ENCODE data around the gene PLTP. TPM values are rescaled to one million over a fixed set of nuclear protein-coding genes. Genes with fewer than 3 reads are reported as not detected.

The PLTP gene
- total RNA-seq, 4 donors from 2014 or later = 215 to 1,101 (median 301) TPM

DNA sequence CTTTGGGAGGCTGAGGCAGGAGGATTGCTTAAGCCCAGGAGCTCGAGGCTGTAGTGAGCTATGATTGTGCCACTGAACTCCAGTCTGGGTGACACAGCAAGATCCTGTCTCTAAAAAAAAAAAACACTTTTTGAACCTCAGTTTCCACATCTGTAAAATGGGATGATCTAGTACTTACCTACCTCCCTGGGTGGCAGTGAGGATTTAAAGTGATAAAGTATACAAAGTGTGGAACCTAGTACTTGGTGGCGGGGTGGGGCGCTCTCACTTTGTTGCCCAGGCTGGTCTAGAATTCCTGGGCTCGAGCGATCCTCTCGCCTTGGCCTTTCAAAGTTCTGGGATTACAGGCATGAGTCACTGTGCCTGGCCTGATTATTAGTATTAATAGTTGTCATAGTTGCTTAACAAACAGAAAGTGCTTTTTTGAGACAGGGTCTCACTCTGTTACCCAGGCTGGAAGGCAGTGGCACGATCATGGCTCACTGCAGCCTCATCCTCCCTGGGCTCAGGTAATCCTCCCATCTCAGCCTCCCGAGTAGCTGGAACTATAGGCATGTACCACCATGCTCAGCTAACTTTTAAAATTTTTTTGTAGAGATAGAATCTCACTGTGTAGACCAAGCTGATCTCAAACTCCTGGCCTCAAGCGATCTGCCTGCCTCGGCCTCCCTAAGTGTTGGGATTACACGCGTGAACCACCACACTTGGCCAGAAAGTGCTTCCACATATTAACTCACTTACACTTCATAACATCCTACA is 7.0 kb upstream of the PLTP start:
- ATAC-seq (ENCODE audit: low FRiP score) (no peak), DNase-seq (ENCODE audit: low spot score) (no peak)
- TF ChIP-seq, protein P1, sequence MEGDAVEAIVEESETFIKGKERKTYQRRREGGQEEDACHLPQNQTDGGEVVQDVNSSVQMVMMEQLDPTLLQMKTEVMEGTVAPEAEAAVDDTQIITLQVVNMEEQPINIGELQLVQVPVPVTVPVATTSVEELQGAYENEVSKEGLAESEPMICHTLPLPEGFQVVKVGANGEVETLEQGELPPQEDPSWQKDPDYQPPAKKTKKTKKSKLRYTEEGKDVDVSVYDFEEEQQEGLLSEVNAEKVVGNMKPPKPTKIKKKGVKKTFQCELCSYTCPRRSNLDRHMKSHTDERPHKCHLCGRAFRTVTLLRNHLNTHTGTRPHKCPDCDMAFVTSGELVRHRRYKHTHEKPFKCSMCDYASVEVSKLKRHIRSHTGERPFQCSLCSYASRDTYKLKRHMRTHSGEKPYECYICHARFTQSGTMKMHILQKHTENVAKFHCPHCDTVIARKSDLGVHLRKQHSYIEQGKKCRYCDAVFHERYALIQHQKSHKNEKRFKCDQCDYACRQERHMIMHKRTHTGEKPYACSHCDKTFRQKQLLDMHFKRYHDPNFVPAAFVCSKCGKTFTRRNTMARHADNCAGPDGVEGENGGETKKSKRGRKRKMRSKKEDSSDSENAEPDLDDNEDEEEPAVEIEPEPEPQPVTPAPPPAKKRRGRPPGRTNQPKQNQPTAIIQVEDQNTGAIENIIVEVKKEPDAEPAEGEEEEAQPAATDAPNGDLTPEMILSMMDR (IDR thresholded peaks at IDR 0.05) = no peak

DNA sequence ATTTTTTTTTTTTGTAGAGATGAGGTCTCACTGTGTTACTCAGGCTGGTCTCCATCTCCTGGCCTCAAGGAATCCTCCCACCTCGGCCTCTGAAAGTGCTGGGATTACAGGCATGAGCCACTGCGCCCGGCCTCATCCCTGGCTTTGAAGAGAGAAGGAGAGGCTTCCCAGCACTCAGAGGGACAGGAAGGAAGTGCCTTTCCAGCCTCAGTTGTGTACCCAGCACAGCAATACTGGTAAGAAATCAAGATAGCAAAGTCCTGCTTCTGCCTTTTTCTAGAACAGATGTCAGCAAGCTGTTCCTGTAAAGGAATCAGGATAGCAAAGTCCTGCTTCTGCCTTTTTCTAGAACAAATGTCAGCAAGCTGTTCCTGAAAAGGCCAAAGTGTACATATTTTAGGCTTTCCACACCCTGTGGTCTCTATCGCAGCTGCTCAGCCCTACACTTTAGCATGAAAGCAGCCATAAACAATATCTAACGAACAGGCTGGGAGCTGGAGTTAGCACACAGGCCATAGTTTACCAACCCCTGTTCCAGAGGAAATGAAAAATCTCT is 6.3 kb upstream of the PLTP start:
- no peak for DNase-seq (ENCODE audit: low spot score)
- TF ChIP-seq, protein P1 (IDR thresholded peaks at IDR 0.05) = no peak
- ATAC-seq (ENCODE audit: low FRiP score) = no peak

DNA sequence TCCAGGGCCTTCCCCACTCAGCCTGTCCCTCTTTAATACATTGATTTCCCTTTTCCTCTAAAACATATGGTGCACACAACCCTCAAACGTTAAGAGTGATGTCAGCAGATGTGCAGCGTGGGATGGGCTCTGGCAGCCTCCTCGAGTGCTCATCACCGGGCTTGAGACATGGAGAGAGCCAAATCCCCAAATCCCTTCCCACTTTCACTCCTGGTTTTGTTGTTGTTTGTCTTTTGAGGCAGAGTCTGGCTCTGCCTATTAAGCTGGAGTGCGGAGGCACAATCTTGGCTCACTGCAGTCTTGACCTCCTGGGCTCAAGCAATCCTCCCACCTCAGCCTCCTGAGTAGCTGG is 5.8 kb upstream of the PLTP start:
- TF ChIP-seq, protein P1 (IDR thresholded peaks at IDR 0.05) = no peak
- ATAC-seq (ENCODE audit: low FRiP score) (peak; percentile 24), DNase-seq (ENCODE audit: low spot score) (no peak)

DNA sequence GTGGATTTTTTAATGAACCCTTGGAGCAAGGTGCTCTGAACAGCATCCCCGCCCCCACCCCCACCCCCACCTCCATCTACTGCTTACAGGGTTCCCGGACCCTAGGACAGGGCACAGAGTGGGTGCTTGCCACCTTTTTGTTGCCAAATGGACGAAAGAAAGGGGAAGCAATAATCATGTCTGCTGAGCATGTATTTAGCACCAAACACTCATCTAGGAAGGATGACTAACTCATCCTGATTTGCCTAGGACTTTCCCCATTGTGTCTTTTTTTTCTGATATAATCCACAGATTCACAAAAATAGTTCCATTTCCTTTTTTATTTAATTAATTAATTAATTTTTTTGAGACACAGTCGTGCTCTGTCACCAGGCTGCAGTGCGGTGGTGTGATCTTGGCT is 1.2 kb upstream of the PLTP start:
- ATAC-seq (ENCODE audit: low FRiP score) (no peak), DNase-seq (ENCODE audit: low spot score) (no peak)
- TF ChIP-seq, protein P1 (IDR thresholded peaks at IDR 0.05) = no peak

DNA sequence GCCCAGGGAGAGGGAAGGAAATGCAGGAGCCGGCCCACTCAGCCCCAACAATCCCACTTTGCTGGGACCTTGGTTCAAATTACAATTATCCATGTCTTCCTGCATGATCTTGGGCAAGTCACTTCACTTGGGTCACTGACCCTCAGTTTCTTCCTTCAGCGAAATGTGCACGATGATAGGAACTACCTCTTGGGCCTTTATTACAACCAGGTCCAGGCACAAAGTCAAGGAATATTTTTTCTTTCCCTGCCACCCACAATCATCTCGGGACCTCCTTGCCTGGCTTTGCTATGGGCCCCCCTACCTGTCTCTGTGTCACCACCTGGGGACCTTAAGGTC is 358 bp upstream of the PLTP start:
- DNase-seq (ENCODE audit: low spot score) (no peak), ATAC-seq (ENCODE audit: low FRiP score) (no peak)
- TF ChIP-seq, protein P1 (IDR thresholded peaks at IDR 0.05) = no peak

DNA sequence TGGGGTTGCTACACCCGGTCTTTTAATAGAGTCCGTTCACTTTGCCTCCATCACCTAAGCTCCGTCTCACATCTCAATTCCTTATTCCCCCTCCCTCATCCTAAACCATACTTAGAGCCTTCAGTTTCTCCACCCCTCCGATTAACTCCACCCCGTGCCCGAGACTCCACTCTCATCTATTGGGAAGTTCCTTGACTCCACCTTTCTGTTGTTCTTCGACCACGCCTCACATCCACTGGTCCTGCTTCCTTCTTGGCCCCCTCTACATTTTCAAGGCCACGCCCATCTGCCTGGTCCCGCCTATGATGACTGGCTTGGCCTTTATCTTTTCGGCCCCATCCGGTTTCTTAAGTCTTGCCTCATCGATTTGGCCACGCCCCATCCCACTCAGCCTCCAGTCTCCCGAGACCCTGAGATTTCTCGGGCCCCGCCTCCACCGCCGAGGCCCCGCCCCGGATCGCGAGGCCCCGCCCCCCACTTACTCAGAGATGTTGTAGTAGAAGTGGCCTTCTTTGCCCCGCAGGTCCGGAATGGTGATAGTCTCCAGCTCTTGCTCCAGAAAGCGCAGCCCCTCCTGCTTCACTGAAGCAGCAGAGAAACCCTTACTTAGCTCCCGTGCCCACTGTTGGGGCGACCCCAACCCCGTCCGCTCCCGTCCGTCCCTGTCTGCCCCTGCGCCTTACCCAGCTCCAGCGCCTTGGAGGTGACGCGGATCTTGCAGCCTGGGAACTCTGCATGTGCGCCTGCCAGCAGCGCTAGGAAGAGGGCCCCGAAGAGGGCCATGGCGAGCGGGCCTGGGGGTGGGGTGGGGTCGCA is 1.1 kb downstream of the PLTP start:
- TF ChIP-seq, protein P1 (IDR thresholded peaks at IDR 0.05) = no peak
- peak; percentile 92 for ATAC-seq (ENCODE audit: low FRiP score)
- peak; percentile 99 for DNase-seq (ENCODE audit: low spot score)
